Measurements from ENCODE around the gene FLNB.

GRCh38 chr3:58129041-58129770 lies 121.0 kb downstream of the FLNB start:
- TF ChIP-seq CTCF (conservative IDR thresholded peaks at IDR 0.05; ENCODE audit: low read depth, low read length) = no peak
- TF ChIP-seq POLR2A (IDR thresholded peaks at IDR 0.05; ENCODE audit: low read depth, low read length) = no peak
- no peak for TF ChIP-seq MAZ (IDR thresholded peaks at IDR 0.05; ENCODE audit: borderline replicate concordance, low read depth, low read length)
- no peak for TF ChIP-seq USF2 (IDR thresholded peaks at IDR 0.05; ENCODE audit: low read depth, low read length)
- TF ChIP-seq CHD1 (IDR thresholded peaks at IDR 0.05; ENCODE audit: low read depth, low read length) = no peak
- TF ChIP-seq SMC3 (IDR thresholded peaks at IDR 0.05; ENCODE audit: low read depth, low read length) = no peak
- no peak for TF ChIP-seq RAD21 (IDR thresholded peaks at IDR 0.05; ENCODE audit: low read length)
